ENCODE results near the gene TNFRSF12A.

- TF ChIP-seq EZH2 (IDR thresholded peaks at IDR 0.05) (no peak), POLR2AphosphoS5 (IDR thresholded peaks at IDR 0.05; ENCODE audit: borderline replicate concordance, low read depth, low read length) (peak; percentile 74; the same call in 1 of the 2 replicates)
Measured at GRCh38 chr16:3059041-3059722, 39.0 kb downstream of the TNFRSF12A start.

Measured in SK-N-MC (cell line).